ENCODE data around the gene MYOM3.

MYOM3 gene

GRCh38 chr1:24075590-24075854, 36.4 kb downstream of the MYOM3 start:
- H3K27ac ChIP-seq: no peak overlapping the region
- TF ChIP-seq CTCF (IDR thresholded peaks at IDR 0.05): no peak
- no peak for DNase-seq (ENCODE audit: low spot score)
- H3K4me3 ChIP-seq: no peak overlapping the region

GRCh38 chr1:24074817-24075589, 36.9 kb downstream of the MYOM3 start:
- no peak for DNase-seq (ENCODE audit: low spot score)
- no peak overlapping the region for H3K4me3 ChIP-seq
- no peak overlapping the region for H3K27ac ChIP-seq
- no peak for TF ChIP-seq CTCF (IDR thresholded peaks at IDR 0.05)

- no peak for TF ChIP-seq CTCF (IDR thresholded peaks at IDR 0.05)
- DNase-seq (ENCODE audit: low spot score): no peak
- Histone ChIP-seq H3K4me3 (no peak overlapping the region), H3K27ac (no peak overlapping the region)
Measured at GRCh38 chr1:24074196-24074595, 37.7 kb downstream of the MYOM3 start.

- TF ChIP-seq CTCF (IDR thresholded peaks at IDR 0.05): no peak
- no peak overlapping the region for H3K4me3 ChIP-seq
- H3K27ac ChIP-seq: no peak overlapping the region
- no peak for DNase-seq (ENCODE audit: low spot score)
Measured at GRCh38 chr1:24071941-24072340, 40.0 kb downstream of the MYOM3 start.

GRCh38 chr1:24070821-24071393, 41.0 kb downstream of the MYOM3 start:
- Histone ChIP-seq H3K4me3 (peak overlapping the region; percentile 23), H3K27ac (no peak overlapping the region)
- peak; percentile 79 for DNase-seq (ENCODE audit: low spot score)

GRCh38 chr1:24069817-24070216, 42.1 kb downstream of the MYOM3 start:
- no peak for DNase-seq (ENCODE audit: low spot score)
- no peak for TF ChIP-seq CTCF (IDR thresholded peaks at IDR 0.05)
- no peak overlapping the region for H3K27ac ChIP-seq
- H3K4me3 ChIP-seq: no peak overlapping the region

More at GRCh38 chr1:24070821-24071393, 41.0 kb downstream of the MYOM3 start:
- peak; percentile 90 for TF ChIP-seq CTCF (IDR thresholded peaks at IDR 0.05)

- DNase-seq (ENCODE audit: low spot score): no peak
Measured at GRCh38 chr1:24067978-24068377, 44.0 kb downstream of the MYOM3 start.

More at GRCh38 chr1:24067978-24068377, 44.0 kb downstream of the MYOM3 start:
- no peak for TF ChIP-seq CTCF (IDR thresholded peaks at IDR 0.05)
- Histone ChIP-seq H3K4me3 (no peak overlapping the region), H3K27ac (no peak overlapping the region)
